Upper lobe of right lung (tissue), 1 donor: Measurements from ENCODE around the gene CFAP52. TPM values are rescaled to one million over a fixed set of nuclear protein-coding genes. Genes with fewer than 3 reads are reported as not detected.
"Not testable (repeated sequence)": the region's sequence is repeated elsewhere in the genome, so short reads cannot be mapped to it uniquely, and the experiment has no call there.

Source experiments
- ATAC-seq: fragments of 200-7000 bp; cut with Tn5 transposase; one replicate; pipeline ENCODE4 v1.9.1; 2020; ENCODE audit warnings: mild to moderate bottlenecking, moderate library complexity
- DNase-seq: peaks from one replicate; pipeline ENCODE4 v3.0.0-alpha.2; 2020
- H3K27ac ChIP-seq: fragments of 200-600 bp; one replicate; pipeline ENCODE4 v1.8.0; 2022
- H3K27me3 ChIP-seq: fragments of 200-600 bp; one replicate; pipeline ENCODE4 v1.8.0; 2022; ENCODE audit warnings: mild to moderate bottlenecking
- H3K36me3 ChIP-seq: fragments of 200-600 bp; one replicate; pipeline ENCODE4 v1.8.0; 2022
- H3K4me1 ChIP-seq: fragments of 200-600 bp; one replicate; pipeline ENCODE4 v1.8.0; 2022
- H3K4me3 ChIP-seq: fragments of 200-600 bp; one replicate; pipeline ENCODE4 v1.8.0; 2022; ENCODE audit warnings: mild to moderate bottlenecking
- H3K9me3 ChIP-seq: fragments of 200-600 bp; one replicate; pipeline ENCODE4 v1.8.0; 2022
- CTCF ChIP-seq: fragments of 200-600 bp; IDR thresholded peaks from one replicate; pipeline ENCODE4 v1.8.0; 2022; ENCODE audit warnings: antibody characterized with exemption
- intact Hi-C: fragments of 100-400 bp; cut with DNase I; formaldehyde crosslinking; loops from one replicate; pipeline ENCODE4 v1.11.0; 2022
- total RNA-seq: library from RNA; stranded (reverse); fragmentation: NEBNext Ultra II Directional; extraction: Animal tissue kit (Norgen Biotek cat#: 25700); gene quantifications from one replicate; pipeline ENCODE4 v1.2.1, GENCODE V29; 2021
- donor health status: DM: no; HTN: yes; CAD: no; lungs with severe emphysema.

The CFAP52 gene
- total RNA-seq, 1 donor from 2014 or later = not detected

GRCh38 chr17:9564104-9564503, 12.3 kb upstream of the CFAP52 start:
- H3K9me3 ChIP-seq = no peaks in the 10 kb centered on the region
- DNase-seq (no peak), ATAC-seq (no peak)
- H3K36me3 ChIP-seq = peaks cover 25% of the 10 kb centered on the region
- intact Hi-C loops = no loop called here
- no peaks in the 10 kb centered on the region for H3K4me1 ChIP-seq
- TF ChIP-seq CTCF = no peak
- H3K27ac ChIP-seq = no peak overlapping the region
- H3K27me3 ChIP-seq = no peaks in the 10 kb centered on the region
- no peak overlapping the region for H3K4me3 ChIP-seq

GRCh38 chr17:9566067-9566466, 10.4 kb upstream of the CFAP52 start:
- H3K4me3 ChIP-seq = no peak overlapping the region
- H3K36me3 ChIP-seq = peaks cover 34% of the 10 kb centered on the region
- H3K27me3 ChIP-seq = no peaks in the 10 kb centered on the region
- intact Hi-C loops = no loop called here
- H3K27ac ChIP-seq = no peak overlapping the region
- DNase-seq = no peak
- no peak for TF ChIP-seq CTCF
- no peaks in the 10 kb centered on the region for H3K4me1 ChIP-seq
- no peak for ATAC-seq
- H3K9me3 ChIP-seq = no peaks in the 10 kb centered on the region

- H3K27me3 ChIP-seq, DNase-seq, H3K27ac ChIP-seq, intact Hi-C loops, H3K4me1 ChIP-seq, H3K9me3 ChIP-seq, ATAC-seq, H3K4me3 ChIP-seq: not testable (repeated sequence)
- peaks cover 34% of the 10 kb centered on the region for H3K36me3 ChIP-seq
These were observed 9.7 kb upstream of the CFAP52 start for GRCh38 chr17:9566739-9567138.

- Histone ChIP-seq H3K9me3 (no peaks in the 10 kb centered on the region), H3K4me1 (no peaks in the 10 kb centered on the region), H3K4me3 (no peak overlapping the region), H3K27me3 (no peaks in the 10 kb centered on the region), H3K27ac (no peak overlapping the region), H3K36me3 (peaks cover 34% of the 10 kb centered on the region)
- DNase-seq = no peak
- no peak for TF ChIP-seq CTCF
- no peak for ATAC-seq
- intact Hi-C loops = no loop called here
These were observed 8.4 kb upstream of the CFAP52 start for GRCh38 chr17:9568004-9568403.

GRCh38 chr17:9568957-9569588, 7.4 kb upstream of the CFAP52 start:
- Histone ChIP-seq H3K36me3 (peaks cover 34% of the 10 kb centered on the region), H3K4me1 (peaks cover 3% of the 10 kb centered on the region), H3K27ac (no peak overlapping the region), H3K27me3 (no peaks in the 10 kb centered on the region), H3K9me3 (no peaks in the 10 kb centered on the region), H3K4me3 (no peak overlapping the region)
- TF ChIP-seq CTCF = no peak
- no peak for DNase-seq
- intact Hi-C loops = no loop called here
- no peak for ATAC-seq

- Histone ChIP-seq H3K27me3 (no peaks in the 10 kb centered on the region), H3K36me3 (peaks cover 34% of the 10 kb centered on the region), H3K4me1 (peaks cover 13% of the 10 kb centered on the region), H3K27ac (no peak overlapping the region), H3K9me3 (no peaks in the 10 kb centered on the region), H3K4me3 (no peak overlapping the region)
- no peak for DNase-seq
- ATAC-seq = no peak
- intact Hi-C loops = no loop called here
- no peak for TF ChIP-seq CTCF
These were observed 5.2 kb upstream of the CFAP52 start for GRCh38 chr17:9571201-9571600.
